Adrenal gland (tissue), 5 donors: ENCODE data around the gene S1PR1.

ENCODE experiments used
- POLR2A ChIP-seq, 2 donors: fragments of 450-650 bp; IDR thresholded peaks; one replicate each; pipeline ENCODE4 v1.6.1; 2017; ENCODE audit warnings: antibody characterized with exemption in 2 of 2, mild to moderate bottlenecking in 2 of 2, moderate library complexity in 1 of 2
- TF ChIP-seq, protein P1 (sequence below), 6 experiments: fragments of 450-650 bp in 4 of 6; fragments of 200-600 bp in 2 of 6; sonication (generic) in 1 of 6; IDR thresholded peaks; 1 replicate in 5 of 6; 2 replicates in 1 of 6; pipeline versions ENCODE4 v1.5.1 to v1.8.0; 2016 to 2021; ENCODE audit warnings: antibody characterized with exemption in 6 of 6, mild to moderate bottlenecking in 2 of 6, moderate library complexity in 1 of 6
- donor health status: DM: no; HTN: no; CAD: no.

DNA sequence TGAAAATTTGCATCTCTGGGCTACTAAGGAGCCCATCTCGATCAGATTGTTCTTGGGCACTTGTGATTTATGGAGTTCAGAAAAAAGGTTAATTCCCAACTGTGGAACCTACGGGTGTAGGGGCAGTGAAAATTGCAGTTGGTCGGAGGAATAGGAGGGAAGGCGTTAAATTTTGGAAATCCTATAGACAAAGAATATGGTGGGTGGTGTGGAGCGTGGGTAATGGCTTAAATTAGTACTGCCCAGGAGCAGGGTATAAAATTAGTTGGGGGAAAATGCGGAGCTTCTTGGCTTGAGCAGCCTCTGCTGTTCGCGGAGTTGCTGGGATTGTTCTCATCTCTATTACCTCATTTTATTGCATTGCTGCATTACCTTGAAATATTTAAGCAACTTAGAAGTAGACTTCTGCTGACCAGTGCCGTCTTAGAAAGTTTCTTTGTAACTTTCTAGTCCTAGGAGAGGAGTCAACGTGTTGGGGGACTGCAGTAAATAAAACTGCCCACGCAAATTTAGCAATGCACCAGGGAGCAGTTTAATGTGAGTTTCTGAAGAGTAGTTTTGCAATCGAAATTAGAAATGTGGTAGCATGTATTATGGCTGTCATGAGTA, 514 bp downstream of the S1PR1 start:
- no peak for TF ChIP-seq POLR2A (IDR thresholded peaks at IDR 0.05)
- TF ChIP-seq, protein P1, sequence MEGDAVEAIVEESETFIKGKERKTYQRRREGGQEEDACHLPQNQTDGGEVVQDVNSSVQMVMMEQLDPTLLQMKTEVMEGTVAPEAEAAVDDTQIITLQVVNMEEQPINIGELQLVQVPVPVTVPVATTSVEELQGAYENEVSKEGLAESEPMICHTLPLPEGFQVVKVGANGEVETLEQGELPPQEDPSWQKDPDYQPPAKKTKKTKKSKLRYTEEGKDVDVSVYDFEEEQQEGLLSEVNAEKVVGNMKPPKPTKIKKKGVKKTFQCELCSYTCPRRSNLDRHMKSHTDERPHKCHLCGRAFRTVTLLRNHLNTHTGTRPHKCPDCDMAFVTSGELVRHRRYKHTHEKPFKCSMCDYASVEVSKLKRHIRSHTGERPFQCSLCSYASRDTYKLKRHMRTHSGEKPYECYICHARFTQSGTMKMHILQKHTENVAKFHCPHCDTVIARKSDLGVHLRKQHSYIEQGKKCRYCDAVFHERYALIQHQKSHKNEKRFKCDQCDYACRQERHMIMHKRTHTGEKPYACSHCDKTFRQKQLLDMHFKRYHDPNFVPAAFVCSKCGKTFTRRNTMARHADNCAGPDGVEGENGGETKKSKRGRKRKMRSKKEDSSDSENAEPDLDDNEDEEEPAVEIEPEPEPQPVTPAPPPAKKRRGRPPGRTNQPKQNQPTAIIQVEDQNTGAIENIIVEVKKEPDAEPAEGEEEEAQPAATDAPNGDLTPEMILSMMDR (IDR thresholded peaks at IDR 0.05), result peak in 1 of 6 experiments; percentile 4
